Stromal cell of bone marrow (primary cell): ENCODE results near the gene RUNX1.

Experiments used
- DNase-seq: peaks from one replicate; pipeline ENCODE4 v3.0.0-alpha.2; 2012; ENCODE audit warnings: low read depth

The RUNX1 gene

GRCh38 chr21:35036465-35037383 is 12.4 kb downstream of the RUNX1 start:
- no peak for DNase-seq

DNA sequence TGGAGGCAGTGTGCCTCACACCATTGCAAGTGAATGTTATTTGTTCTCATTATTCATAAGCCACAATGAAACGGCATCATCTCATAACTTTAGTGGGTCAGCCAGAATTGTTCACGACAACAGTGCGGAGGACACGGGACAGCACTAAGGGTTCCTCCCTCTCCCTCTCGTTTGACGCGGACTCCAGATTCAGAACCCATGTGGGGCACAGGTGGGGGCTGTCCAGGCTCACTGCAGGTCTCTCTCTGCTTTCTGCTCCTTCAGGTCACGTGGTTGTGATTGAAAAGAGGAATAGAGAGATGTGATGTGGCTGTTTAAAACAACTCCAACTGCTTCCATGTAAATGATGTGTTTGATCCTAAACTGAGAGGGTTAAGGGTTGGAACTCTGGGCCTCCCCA is 13.5 kb downstream of the RUNX1 start:
- no peak for DNase-seq

DNA sequence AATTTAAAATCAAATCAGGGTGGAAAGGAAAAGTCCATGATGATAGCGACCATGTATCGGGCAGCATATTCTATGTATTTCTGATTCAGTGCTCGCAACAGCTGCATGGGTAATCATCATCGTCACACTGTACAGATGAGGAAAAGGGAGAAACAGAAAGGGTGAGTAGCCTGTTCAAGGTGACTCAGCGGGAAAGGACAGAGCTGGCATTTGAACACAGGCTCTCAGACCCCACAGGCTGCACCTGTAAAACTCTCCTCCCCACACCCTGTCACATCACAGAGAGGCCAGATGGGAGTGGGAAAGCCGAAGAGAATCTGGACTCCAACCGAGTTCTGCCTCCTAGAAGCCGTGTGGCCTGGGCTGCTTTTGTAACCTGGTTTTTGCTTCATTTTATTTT is 14.0 kb downstream of the RUNX1 start:
- no peak for DNase-seq

DNA sequence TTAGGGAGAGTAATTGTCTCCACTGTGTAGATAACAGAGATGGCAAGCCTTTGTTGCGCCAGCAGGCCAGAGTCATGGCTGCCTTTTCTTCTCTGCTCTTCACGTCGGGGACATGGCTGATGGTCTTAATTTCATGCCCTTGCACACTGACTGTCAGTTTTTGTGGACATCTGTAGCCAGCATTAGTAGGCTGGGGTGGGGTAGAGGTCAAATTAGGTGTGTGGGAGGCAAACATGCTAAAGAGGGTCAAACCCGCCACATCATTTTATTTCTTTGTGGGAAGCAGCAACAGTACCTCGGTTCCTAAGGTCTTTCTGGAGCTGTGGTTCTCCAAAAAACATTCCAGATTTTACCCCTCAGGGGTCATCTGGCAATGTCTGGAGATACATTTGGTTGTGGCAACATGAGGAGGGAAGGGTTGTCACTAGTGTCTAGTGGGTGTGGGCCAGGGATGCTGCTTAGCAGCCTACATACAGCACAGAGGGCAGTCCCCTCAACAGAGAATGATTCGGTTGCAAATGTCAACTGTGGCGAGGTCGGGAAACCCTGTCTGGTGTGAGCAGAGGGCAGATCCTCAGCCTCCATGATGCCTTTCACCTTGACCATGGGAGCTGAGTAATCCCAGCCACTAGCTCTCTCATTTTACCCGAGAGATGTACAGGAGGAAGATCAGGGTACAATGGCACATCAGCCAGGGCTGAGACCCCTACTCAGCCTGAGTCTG is 14.7 kb downstream of the RUNX1 start:
- DNase-seq: no peak

DNA sequence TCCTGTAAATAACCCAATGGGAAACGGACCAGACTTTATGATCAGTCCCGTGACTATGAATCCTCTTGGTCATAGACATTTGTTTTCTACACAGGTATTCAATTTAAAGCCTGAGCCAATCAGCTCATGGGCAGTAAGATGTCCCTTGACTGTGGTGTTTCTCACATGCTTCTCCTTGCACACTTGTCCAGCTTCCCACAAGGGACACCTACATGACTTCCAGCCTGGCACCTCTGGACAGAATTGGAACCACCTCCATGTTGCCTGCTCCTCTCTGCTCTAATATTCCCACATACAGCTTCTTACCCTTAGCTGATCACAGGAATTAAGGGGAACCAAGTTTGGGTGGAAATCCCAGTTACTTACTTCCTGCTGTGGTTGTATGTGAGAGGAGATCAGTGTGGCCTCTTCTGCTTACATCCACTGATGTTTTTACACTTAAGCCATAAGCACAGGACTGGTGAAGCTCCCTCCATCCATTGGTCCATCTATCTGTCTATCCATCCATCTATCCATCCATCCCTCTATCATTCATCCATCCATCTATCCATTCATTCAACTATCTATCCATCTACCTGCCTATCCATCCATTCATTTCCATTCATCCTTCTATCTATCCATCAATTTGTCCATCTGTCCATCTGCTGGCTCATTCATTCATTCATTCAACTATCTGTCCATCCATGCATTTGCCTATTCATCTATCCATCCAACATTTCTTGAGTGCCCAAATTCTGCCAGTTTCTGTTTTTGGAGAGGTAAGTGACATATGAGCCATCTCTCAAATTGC is 16.4 kb downstream of the RUNX1 start:
- DNase-seq: no peak

DNA sequence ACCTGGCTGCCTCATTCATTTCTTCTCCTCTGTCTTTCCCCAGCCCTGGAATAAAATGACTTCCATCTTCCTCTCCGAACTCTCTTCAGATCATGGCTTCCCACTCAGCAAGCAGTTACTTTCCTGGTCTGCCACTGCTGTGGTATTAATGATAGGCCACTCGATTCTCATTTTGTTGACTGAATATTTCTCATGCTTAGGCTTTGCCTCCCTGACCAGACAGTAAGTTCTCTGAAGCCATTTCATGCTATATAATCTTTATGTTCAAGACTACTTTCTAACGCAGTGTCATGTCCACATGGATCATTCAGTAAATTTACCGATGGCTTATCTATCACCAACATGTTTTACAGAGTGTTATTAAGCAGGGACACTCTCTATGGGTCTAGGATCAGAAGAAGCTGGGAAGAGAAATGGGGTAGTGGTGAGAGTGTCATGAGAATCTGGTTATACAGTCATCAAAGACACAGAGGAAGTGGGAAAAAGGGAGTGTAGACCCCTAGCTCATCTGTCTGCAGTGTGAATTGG is 20.6 kb downstream of the RUNX1 start:
- DNase-seq: no peak

GRCh38 chr21:35027563-35028450 is 21.3 kb downstream of the RUNX1 start:
- no peak for DNase-seq

DNA sequence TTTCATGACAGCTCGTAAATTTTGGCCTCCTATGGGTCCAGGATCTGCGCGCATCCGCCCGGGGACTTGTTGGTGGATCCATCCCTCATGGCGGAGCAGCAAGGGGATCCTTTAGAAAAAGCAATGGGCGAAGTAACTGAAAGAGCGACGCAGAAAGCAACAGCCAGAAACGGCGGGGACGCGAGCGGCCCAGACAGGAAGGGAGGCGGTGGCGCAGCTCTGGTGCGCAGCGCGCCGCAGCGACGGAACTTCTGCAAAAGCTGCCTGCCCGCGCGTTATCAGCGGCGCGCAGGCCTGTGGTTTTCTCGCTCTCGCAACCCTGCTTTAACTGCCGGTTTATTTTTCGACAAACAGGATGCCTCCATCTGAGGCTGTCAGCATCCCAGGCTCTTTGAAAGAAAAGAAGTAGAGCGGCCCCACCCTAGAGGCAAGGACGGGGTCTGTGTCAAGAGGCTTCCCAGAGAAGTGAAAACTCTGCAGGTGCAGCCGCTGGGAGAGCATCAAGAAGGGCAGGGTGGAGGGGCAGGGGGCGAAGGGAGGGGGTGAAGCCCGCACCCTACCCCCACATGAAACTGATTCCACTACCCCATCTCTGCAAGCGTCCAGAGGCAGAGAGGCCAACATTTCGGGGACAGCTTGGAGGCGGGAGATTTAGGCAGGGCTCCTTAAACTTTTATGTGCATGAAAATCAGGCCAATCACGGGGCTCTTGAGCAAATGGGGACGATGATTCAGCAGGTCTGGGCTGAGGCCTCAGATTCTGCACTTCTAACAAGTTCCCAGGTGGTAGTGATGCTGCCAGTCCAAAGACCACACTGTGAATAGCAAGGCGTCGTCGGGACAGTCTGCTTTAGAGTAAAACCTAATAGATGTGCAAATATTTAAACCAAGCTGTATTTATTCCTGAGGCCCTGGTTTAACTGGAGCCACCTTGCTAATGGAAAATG is 22.2 kb downstream of the RUNX1 start:
- DNase-seq: no peak

DNA sequence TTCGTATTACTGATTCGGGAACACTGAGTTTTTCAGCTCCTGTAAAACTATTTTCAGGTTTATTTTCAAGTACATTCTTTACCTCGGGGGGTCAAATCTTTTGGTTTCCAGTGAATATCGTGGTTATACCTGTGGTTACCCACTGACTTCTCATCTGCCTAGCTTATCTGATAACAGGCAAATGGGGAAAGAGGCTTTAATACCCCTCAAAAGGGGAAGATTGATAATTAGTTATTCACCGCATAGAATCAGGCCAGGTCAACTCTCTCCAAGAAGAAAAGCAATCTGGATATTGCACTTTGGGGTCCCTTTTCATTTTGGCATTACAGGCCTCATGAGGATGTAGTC is 23.0 kb downstream of the RUNX1 start:
- no peak for DNase-seq

DNA sequence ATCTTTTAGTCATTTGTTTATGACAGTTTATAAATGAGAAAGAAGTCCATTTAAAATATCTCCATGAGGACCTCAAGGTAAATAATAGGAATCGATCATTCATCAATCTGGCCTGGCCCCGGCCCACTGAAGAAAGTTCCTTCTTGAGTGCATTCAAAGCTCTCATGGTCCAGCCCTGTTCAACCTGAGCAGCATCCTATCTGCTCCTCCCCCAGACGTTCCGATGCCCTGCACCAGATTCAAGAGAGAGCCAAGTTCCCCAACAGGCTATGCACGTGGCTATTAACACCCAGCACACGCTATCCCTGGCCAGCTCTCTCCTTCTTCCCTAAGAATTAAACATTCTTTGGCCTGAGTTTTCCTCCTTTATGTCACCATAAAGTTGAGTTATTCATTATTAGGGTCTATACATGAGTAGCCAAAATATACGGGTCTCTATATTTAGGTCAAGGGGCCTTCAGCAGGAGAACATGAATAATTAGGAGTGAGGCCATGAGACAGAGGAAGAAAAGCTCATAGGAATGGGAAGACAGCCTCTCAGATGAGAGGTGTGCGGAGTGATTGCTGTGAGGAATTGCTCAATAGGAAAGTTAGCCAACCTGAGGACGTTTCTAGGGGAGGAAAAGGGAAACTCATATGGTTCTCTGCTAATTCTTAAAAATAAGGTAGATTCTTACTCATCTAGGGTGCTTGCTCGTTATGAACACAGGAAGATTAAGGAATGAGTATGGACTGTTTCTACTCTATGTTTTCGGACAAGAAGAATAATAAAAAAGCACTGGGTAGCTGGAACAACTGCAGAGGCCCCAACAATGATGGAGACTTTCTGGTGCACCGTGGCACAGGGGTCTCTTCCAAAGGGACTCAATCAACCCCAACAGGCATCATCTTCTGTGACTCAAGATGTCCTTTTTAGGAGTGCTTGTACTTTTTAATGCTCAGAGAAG is 23.6 kb downstream of the RUNX1 start:
- DNase-seq: no peak

DNA sequence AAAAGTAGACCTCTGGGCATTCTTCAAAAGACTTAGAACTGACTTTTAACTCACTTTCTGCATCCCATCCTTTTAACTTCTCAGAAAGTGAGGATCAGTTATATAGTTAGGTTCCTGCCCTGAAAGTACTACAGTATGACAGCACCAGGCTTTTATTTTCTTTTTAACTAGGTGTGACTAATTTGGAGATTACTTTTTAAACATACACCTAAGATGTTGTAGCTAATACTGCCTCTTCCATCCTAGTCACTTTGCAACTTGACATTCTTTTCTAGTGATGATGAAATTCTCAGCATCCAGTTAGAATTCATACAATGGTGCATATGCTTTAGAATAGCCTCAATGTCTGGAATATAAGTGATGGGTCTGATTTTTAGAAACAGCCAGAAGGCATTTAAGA is 24.6 kb downstream of the RUNX1 start:
- DNase-seq: no peak

- DNase-seq: no peak
Measured at GRCh38 chr21:35024071-35024420, 25.1 kb downstream of the RUNX1 start.

DNA sequence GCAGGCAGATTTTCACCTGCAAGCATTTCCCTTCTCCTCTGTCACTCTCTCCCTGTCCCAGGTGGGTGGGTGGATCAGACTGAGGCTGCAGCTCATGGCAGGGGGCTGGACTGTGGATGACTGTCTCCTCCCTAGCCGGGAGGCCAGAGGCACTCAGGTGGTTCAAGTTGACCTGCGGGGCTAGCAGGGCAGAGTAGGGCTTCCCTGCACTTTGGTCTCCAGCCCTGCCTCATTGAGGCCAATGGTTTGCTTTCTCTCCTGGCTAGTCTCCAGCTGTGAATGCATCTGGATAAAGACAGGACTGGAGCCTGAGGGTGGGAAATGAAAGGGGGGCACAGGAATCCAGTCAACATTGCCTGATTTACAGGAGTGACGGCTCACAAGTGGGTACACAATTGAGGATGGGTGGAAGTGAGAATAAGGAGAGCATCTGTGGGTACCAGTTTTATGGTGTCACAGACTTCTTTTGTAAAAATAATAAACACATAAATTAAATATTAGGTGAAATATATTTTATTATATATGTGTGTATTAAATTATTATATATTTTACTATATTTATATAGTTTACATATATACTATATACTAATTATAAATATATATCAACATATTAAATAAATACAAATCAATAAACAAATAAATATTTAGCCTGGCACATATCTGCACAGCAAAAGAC is 25.6 kb downstream of the RUNX1 start:
- DNase-seq: no peak

- no peak for DNase-seq
Measured at GRCh38 chr21:35021546-35021945, 27.6 kb downstream of the RUNX1 start.

- DNase-seq: peak; percentile 43
Measured at GRCh38 chr21:35020902-35021301, 28.2 kb downstream of the RUNX1 start.

- DNase-seq: no peak
Measured at GRCh38 chr21:35020436-35020835, 28.7 kb downstream of the RUNX1 start.

- no peak for DNase-seq
Measured at GRCh38 chr21:35019631-35020032, 29.5 kb downstream of the RUNX1 start.

DNA sequence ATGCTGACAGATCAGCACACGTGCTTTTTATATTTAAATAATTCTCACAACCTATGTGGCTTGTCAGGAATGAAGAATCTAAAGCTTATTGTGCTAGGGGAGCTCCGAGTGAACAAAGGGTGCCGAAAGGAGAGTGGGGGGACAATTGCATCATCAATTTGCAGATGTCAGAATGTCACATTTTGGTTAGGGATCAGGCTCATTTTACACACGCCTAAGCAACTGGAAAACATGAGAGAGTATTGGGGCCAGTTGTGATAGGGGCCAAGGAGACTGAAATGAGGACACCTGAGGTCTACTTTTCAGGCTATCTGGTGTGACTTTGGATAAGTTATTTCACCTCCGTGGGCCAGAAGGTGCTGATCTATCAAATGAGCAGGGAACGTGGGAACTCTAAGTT is 31.8 kb downstream of the RUNX1 start:
- no peak for DNase-seq
